ENCODE results near the gene PIGL.
"Not testable (repeated sequence)": the region's sequence is repeated elsewhere in the genome, so short reads cannot be mapped to it uniquely, and the experiment has no call there.

PIGL gene

DNA sequence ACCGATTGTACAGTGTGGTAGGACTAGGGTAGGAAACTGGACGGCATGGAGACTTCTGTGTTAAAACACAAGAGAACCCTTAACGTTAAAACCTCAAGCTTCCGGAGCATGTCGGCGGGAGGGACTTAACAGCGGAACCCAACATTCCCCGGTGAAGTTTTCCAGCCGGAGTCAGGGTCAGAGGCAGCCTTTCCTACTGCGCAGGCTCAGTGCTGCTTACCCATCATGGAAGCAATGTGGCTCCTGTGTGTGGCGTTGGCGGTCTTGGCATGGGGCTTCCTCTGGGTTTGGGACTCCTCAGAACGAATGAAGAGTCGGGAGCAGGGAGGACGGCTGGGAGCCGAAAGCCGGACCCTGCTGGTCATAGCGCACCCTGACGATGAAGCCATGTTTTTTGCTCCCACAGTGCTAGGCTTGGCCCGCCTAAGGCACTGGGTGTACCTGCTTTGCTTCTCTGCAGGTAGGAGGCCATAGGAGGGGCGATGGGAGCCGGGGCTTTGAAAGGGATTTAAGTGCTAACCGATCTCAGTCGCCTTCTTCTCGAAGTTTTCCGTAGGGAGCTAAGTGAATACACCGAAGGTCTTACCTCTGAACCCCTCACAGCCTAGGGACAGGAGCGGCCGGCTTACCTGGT is at the start of gene PIGL:
Gene PIGL, plus strand, starts transcription at position 209 of the 634 bp plus-strand sequence. Its CDS starts 17 bp downstream, at position 226.
- Mint-ChIP-seq H3K27ac (peak within 1 kb of the TSS; percentile 87), H3K27me3 (ENCODE audit: low read depth) (no peaks in the 10 kb centered on the region), H3K9me3 (no peaks in the 10 kb centered on the region), H3K36me3 (ENCODE audit: low read depth) (peaks cover 4% of the 10 kb centered on the region), H3K4me3 (peak within 1 kb of the TSS; percentile 97), H3K4me1 (ENCODE audit: low read depth) (peaks cover 27% of the 10 kb centered on the region)
- peak; percentile 87 for DNase-seq (ENCODE audit: low spot score)

DNA sequence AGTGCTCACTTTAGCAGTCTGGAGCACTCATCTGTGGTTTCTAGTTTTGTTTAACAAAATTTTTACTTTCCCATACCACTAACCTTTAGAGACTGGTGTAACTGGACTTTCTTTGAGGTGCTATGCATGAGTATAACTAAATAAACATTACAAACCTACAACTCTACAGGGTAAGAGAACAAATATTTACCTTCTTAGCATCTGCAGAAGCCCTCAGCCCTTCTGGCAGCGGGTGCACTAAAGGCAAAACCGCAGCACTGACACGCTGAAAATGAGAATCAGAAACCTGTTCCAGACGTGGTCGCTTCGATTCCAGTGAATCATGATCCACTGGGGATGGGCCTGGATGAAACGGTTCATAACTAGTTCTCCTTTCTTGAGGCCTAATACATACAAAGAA is 45.4 kb upstream of the PIGL start:
- Mint-ChIP-seq H3K27me3 (ENCODE audit: low read depth) (no peaks in the 10 kb centered on the region), H3K36me3 (ENCODE audit: low read depth) (peaks cover 30% of the 10 kb centered on the region), H3K4me3 (no peak overlapping the region), H3K9me3 (peaks cover 4% of the 10 kb centered on the region), H3K27ac (no peak overlapping the region), H3K4me1 (ENCODE audit: low read depth) (peaks cover 8% of the 10 kb centered on the region)
- no peak for DNase-seq (ENCODE audit: low spot score)

DNA sequence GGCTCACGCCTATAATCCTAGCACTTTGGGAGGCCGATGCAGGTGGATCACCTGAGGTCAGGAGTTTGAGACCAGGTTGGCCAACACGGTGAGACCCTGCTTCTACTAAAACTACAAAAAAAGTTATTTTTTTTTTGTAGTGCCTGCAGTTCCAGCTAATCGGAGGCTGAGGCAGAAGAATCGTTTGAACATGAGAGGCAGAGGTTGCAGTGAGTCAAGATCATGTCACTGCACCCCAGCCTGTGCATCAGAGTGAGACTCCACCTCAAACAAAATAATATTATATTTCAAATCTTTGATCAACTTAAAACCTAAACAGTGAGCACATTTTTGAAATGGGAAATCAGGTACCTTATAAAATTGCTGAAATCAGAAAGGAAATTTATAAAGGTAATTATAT is 38.2 kb upstream of the PIGL start:
- no peak for DNase-seq (ENCODE audit: low spot score)
- H3K36me3 Mint-ChIP-seq (ENCODE audit: low read depth), result peaks cover 24% of the 10 kb centered on the region
- peaks cover 2% of the 10 kb centered on the region for H3K4me1 Mint-ChIP-seq (ENCODE audit: low read depth)
- H3K27me3 Mint-ChIP-seq (ENCODE audit: low read depth), result no peaks in the 10 kb centered on the region
- H3K4me3 Mint-ChIP-seq, result no peak overlapping the region
- peaks cover 4% of the 10 kb centered on the region for H3K9me3 Mint-ChIP-seq
- no peak overlapping the region for H3K27ac Mint-ChIP-seq

DNA sequence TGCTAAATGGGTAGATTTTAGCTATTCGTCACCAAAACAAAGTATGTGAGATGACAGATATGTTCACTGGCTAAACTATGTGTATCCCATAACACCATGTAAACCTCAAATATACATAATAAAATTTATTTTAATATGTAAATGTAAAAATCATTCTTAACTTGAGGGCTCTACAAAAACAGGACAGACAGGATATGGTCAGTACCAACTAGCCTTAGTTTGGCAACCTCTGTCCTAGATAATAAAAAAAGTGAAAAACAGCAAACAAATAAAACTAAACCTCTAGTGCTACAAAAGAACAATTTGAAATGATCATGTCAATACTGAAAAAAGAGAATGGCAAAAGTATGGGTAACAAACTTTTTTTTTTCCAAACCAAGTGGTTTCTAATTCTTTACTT is 35.4 kb upstream of the PIGL start:
- no peak for DNase-seq (ENCODE audit: low spot score)
- Mint-ChIP-seq H3K27me3 (ENCODE audit: low read depth) (no peaks in the 10 kb centered on the region), H3K9me3 (peaks cover 4% of the 10 kb centered on the region), H3K4me3 (no peak overlapping the region), H3K27ac (no peak overlapping the region), H3K36me3 (ENCODE audit: low read depth) (peaks cover 45% of the 10 kb centered on the region), H3K4me1 (ENCODE audit: low read depth) (peaks cover 2% of the 10 kb centered on the region)

DNA sequence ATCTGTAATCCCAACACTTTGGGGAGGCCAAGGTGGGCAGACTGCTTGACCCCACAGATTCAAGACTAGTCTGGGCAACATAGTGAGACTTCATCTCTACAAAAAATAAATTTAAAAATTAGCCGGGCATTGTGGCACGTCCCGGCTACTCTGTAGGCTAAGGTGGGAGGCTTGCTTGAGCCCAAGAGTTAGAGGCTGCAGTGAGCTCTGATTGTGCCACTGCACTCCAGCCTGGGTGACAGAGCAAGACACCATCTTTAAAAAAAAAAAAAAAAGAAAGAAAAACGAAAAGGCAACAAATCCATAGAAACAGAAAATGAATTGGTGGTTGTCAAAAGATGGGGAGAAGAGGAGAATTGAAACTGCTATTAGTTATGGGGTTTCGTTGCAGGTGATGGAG is 29.4 kb upstream of the PIGL start:
- Mint-ChIP-seq H3K9me3 (no peaks in the 10 kb centered on the region), H3K4me3 (no peak overlapping the region), H3K4me1 (ENCODE audit: low read depth) (peaks cover 7% of the 10 kb centered on the region), H3K36me3 (ENCODE audit: low read depth) (peaks cover 44% of the 10 kb centered on the region), H3K27ac (no peak overlapping the region), H3K27me3 (ENCODE audit: low read depth) (no peaks in the 10 kb centered on the region)
- no peak for DNase-seq (ENCODE audit: low spot score)

DNA sequence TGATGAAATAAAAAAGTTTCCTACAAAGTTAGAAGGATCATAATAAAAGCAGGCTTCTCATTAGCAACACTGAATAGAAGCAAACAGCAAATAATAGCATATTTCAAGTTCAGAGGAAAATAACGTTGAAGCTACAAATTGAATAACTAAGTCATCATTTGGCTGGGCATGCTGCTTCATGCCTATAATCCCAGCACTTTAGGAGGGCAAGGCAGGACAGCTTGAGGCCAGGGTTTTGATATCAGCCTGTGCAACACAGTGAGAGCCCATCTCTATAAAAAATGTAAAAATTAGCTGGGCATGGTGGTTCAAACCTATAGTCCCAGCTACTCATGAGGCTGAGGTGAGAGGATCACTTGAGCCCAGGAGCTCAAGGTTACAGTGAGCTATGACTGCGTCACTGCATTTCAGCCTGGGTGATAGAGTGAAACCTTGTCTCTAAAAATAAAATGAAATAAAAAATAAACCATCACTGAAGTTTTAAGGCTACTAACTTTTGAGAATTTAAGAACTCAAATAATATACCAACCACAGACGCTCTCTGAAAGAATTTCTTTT is 27.1 kb upstream of the PIGL start:
- no peaks in the 10 kb centered on the region for H3K9me3 Mint-ChIP-seq
- no peaks in the 10 kb centered on the region for H3K27me3 Mint-ChIP-seq (ENCODE audit: low read depth)
- peaks cover 45% of the 10 kb centered on the region for H3K36me3 Mint-ChIP-seq (ENCODE audit: low read depth)
- no peak overlapping the region for H3K4me3 Mint-ChIP-seq
- peaks cover 19% of the 10 kb centered on the region for H3K4me1 Mint-ChIP-seq (ENCODE audit: low read depth)
- no peak overlapping the region for H3K27ac Mint-ChIP-seq
- DNase-seq (ENCODE audit: low spot score), result no peak

DNA sequence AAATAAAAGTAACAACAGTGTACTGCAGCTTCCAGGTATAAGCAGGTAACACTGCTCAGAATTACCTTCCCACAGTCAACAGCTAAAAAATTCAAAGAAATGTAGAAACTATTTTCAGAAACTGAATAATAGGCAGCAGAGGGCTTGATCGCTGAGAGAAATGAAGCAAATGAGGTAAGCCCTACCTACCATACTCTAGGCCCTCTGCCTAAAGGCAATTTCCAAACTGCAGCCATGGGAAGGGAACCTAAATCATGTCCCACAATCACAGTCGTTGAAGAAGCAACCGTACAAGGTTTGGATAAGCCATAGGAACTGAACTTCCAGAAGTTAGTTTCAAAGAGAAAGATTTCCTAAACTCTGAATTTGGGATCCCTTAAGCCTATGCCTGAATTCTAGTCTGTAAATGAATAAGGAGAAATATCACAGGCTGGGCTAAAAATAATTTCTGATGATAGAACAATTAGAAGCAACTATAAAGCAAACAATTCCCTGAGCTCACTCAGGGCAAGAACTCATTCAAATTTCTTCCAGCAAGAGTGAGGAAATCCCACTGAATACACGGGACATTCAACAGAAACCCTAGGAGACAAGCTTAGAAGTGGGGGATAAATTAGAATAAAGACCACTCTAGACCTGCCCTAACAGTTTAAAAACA is 26.2 kb upstream of the PIGL start:
- Mint-ChIP-seq H3K4me1 (ENCODE audit: low read depth) (peaks cover 25% of the 10 kb centered on the region), H3K4me3 (no peak overlapping the region), H3K27ac (no peak overlapping the region), H3K9me3 (no peaks in the 10 kb centered on the region), H3K27me3 (ENCODE audit: low read depth) (no peaks in the 10 kb centered on the region), H3K36me3 (ENCODE audit: low read depth) (peaks cover 38% of the 10 kb centered on the region)
- no peak for DNase-seq (ENCODE audit: low spot score)

DNA sequence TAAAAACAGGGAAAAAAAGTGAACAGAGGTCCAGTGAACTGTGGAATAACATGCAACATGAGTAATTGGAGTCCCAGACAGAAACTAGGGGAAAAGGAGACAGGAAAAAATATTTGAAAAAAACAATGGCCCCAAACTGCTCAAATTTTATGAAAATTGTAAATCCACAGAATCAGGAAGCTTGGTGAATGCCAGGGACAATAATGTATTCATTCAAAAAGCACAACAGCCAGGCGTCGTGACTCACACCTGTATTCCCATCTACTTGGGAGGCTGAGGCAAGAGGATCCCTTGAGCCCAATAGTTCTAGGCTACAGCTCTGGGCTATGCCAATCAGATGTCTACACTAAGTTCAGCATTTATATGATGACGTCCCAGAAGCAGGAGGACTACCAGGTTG is 25.4 kb upstream of the PIGL start:
- H3K4me1 Mint-ChIP-seq (ENCODE audit: low read depth), result peaks cover 25% of the 10 kb centered on the region
- H3K27me3 Mint-ChIP-seq (ENCODE audit: low read depth), result no peaks in the 10 kb centered on the region
- H3K9me3 Mint-ChIP-seq, result no peaks in the 10 kb centered on the region
- H3K27ac Mint-ChIP-seq, result peak overlapping the region; percentile 41
- peaks cover 32% of the 10 kb centered on the region for H3K36me3 Mint-ChIP-seq (ENCODE audit: low read depth)
- DNase-seq (ENCODE audit: low spot score), result no peak
- no peak overlapping the region for H3K4me3 Mint-ChIP-seq

DNA sequence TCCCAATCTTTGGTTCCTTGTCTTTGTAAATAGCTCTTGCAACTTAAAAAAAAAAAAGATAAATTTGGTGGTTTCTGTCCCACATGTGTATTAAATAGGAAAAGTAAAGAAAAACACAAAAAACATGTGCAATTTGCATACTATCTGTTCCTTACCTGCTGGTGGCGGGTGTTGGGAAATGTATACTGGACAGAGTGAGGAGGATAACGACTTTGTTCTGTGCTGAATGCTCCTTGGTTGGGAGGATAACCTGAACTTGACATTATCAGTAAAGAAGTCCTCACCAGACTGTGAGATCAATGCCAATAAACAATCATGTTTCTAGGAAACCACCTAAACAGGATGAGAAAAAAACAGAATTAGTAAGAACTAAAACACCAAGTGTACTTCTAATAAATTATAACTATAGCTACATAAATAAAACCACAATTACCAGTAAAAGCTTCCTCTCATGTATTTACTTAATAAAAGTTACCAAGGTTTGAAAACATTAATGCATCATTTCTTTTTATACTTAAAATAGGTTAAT is 22.6 kb upstream of the PIGL start:
- not testable (repeated sequence) for H3K27me3 Mint-ChIP-seq (ENCODE audit: low read depth); H3K4me3 Mint-ChIP-seq; H3K9me3 Mint-ChIP-seq; DNase-seq (ENCODE audit: low spot score)
- peaks cover 34% of the 10 kb centered on the region for H3K36me3 Mint-ChIP-seq (ENCODE audit: low read depth)
- H3K27ac Mint-ChIP-seq, result peak overlapping the region; percentile 41
- H3K4me1 Mint-ChIP-seq (ENCODE audit: low read depth), result peaks cover 28% of the 10 kb centered on the region

DNA sequence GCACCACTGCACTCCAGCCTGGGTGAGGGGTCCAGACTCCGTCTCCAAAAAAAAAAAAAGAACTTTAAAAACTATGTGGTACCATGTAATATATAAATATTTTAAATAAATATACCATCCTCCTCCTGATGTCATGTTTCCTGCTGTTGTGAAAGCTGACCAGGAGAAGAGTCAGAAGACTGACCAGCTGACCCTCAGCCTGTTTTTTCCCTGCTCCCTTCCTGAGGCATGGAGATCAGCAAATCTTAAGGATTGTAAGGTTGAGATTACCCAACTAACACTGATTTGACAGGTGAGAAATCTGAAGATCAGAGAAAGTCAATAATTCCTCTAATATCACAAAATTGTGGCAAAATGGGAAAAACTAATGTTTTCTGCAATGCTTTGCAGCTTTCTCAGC is 19.7 kb upstream of the PIGL start:
- Mint-ChIP-seq H3K4me3 (no peak overlapping the region), H3K27me3 (ENCODE audit: low read depth) (no peaks in the 10 kb centered on the region), H3K4me1 (ENCODE audit: low read depth) (peaks cover 28% of the 10 kb centered on the region), H3K9me3 (no peaks in the 10 kb centered on the region), H3K27ac (no peak overlapping the region), H3K36me3 (ENCODE audit: low read depth) (peaks cover 30% of the 10 kb centered on the region)
- no peak for DNase-seq (ENCODE audit: low spot score)

DNA sequence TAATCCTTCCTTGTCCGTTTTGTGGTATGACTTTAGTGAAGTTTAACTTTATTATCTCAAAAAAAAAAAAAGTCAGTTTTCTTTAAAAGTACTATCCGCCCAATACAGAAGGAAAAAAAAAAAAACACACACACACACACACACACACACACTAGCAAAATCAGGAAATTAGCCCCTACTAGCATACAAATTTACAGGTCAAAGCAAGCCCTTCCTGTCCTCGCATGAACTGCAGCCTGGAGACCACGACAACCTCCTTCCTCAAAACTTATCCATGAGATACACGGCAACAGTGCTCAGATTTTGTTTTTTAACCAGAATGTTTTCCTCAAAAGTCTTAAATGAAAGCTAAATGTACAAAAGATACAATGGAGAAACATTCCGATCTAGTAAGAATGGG is 17.9 kb upstream of the PIGL start:
- H3K36me3 Mint-ChIP-seq (ENCODE audit: low read depth), result peaks cover 17% of the 10 kb centered on the region
- H3K9me3 Mint-ChIP-seq, result no peaks in the 10 kb centered on the region
- H3K4me3 Mint-ChIP-seq, result peak overlapping the region; percentile 31
- H3K4me1 Mint-ChIP-seq (ENCODE audit: low read depth), result peaks cover 30% of the 10 kb centered on the region
- H3K27me3 Mint-ChIP-seq (ENCODE audit: low read depth), result no peaks in the 10 kb centered on the region
- no peak overlapping the region for H3K27ac Mint-ChIP-seq
- no peak for DNase-seq (ENCODE audit: low spot score)

DNA sequence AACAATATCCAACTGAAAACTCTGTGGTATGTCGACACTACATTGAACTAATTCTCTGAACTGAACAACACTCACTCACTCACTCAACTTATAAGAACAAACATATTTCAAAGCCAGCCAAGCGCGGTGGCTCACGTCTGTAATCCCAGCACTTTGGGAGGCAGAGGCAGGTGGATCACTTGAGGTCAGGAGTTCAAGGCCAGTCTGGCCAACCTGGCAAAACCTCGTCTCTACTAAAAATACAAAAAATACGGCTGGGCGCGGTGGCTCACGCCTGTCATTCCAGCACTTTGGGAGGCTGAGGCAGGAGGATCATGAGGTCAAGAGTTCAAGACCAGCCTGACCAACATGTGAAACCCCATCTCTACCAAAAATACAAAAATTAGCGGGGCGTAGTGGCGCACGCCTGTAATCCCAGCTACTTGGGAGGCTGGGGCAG is 15.3 kb upstream of the PIGL start:
- peaks cover 11% of the 10 kb centered on the region for H3K36me3 Mint-ChIP-seq (ENCODE audit: low read depth)
- H3K9me3 Mint-ChIP-seq; H3K4me3 Mint-ChIP-seq; DNase-seq (ENCODE audit: low spot score); H3K27me3 Mint-ChIP-seq (ENCODE audit: low read depth); H3K27ac Mint-ChIP-seq: not testable (repeated sequence)
- H3K4me1 Mint-ChIP-seq (ENCODE audit: low read depth), result peaks cover 29% of the 10 kb centered on the region

DNA sequence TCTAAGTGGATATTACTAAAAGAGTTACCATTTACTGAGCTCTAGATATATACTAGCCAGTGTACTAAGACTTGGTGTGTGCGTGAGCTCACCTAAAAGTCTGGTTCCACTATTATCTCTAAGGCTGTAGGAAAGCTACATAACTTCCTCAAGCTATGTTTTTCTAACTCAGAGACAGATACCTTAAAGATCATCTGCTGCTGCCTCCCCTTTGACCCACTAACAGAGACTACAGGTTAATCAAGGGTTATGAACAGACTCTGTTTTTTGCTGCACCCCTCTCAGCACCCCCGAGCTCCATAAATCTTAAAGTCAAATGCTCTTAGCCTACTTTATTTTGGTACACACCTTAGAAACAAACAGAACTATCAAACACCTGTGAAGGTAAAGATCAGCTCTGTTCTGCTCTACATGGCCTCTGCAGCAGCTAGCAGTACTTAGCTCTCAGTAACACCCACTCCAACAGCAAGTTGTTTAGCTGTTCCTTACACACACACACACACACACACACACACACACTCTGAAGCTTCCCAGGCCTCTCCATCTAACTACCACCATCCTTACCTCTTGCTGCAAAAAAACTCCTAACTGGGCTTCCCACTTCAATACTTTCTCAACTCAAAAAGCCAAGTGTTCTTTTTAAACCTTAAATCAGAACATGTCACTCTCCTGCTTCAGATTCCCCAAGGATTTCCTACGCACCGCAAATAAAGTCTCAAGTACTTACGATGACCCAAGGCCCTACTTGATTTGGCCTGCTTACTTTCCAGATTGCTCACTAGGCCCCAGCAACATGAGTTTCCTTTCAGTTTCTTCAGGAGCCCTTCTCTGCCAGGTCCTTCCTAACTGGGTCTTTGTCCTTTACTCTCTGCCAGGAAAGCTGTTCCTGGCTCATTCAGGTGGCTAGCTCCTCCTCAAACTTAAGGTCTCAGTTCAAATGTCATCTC is 14.2 kb upstream of the PIGL start:
- H3K27me3 Mint-ChIP-seq (ENCODE audit: low read depth); H3K4me3 Mint-ChIP-seq; H3K9me3 Mint-ChIP-seq; DNase-seq (ENCODE audit: low spot score); H3K36me3 Mint-ChIP-seq (ENCODE audit: low read depth): not testable (repeated sequence)
- Mint-ChIP-seq H3K4me1 (ENCODE audit: low read depth) (peaks cover 29% of the 10 kb centered on the region), H3K27ac (peak overlapping the region; percentile 0)
